ENCODE measurements around the gene TMX2. TPM values are rescaled to one million over a fixed set of nuclear protein-coding genes. Genes with fewer than 3 reads are reported as not detected.
A peak's percentile ranks its signal among the peaks of the same experiment; 100 is the strongest.

The TMX2 gene, protein sequence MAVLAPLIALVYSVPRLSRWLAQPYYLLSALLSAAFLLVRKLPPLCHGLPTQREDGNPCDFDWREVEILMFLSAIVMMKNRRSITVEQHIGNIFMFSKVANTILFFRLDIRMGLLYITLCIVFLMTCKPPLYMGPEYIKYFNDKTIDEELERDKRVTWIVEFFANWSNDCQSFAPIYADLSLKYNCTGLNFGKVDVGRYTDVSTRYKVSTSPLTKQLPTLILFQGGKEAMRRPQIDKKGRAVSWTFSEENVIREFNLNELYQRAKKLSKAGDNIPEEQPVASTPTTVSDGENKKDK
- 100 to 1,000 TPM in 1 of 4 donors, 10 to 100 TPM in 3; 43.4 to 152 (median 81.3) TPM for polyA plus RNA-seq
- long read RNA-seq, donor 1, transcript TMX2-201 (8 exons, 1,631 nt), result major isoform, 36 of 40 reads
- long read RNA-seq, donor 1, partial matches to known transcripts, result 0 of 40 reads
- long read RNA-seq, donor 1, other reads (novel, unspliced or antisense), result 0 of 40 reads
- long read RNA-seq, donor 2, transcript TMX2-201 (8 exons, 1,631 nt), result major isoform, 10 of 11 reads
- long read RNA-seq, donor 2, partial matches to known transcripts, result 0 of 11 reads
- long read RNA-seq, donor 2, other reads (novel, unspliced or antisense), result 0 of 11 reads
- long read RNA-seq, donor 3, transcript TMX2-201 (8 exons, 1,631 nt), result major isoform, 10 of 16 reads
- long read RNA-seq, donor 3, partial matches to known transcripts, result 0 of 16 reads
- long read RNA-seq, donor 3, other reads (novel, unspliced or antisense), result 0 of 16 reads
- long read RNA-seq, donor 4, partial matches to known transcripts, result 0 of 1 reads
- long read RNA-seq, donor 4, other reads (novel, unspliced or antisense), result 0 of 1 reads
- long read RNA-seq, donor 5, transcript TMX2-201 (8 exons, 1,631 nt), result major isoform, 5 of 37 reads
- long read RNA-seq, donor 5, partial matches to known transcripts, result 31 of 37 reads
- long read RNA-seq, donor 5, other reads (novel, unspliced or antisense), result 0 of 37 reads
- long read RNA-seq, donor 6, transcript TMX2-201 (8 exons, 1,631 nt), result major isoform, 19 of 24 reads
- long read RNA-seq, donor 6, partial matches to known transcripts, result 0 of 24 reads
- long read RNA-seq, donor 6, other reads (novel, unspliced or antisense), result 0 of 24 reads
- long read RNA-seq, donor 7, result 0 reads
- long read RNA-seq, donor 8, partial matches to known transcripts, result 0 of 1 reads
- long read RNA-seq, donor 8, other reads (novel, unspliced or antisense), result 0 of 1 reads
- long read RNA-seq, donor 9, partial matches to known transcripts, result 13 of 16 reads
- long read RNA-seq, donor 9, other reads (novel, unspliced or antisense), result 0 of 16 reads
- long read RNA-seq, donor 10, transcript TMX2-201 (8 exons, 1,631 nt), result major isoform, 27 of 33 reads
- long read RNA-seq, donor 10, partial matches to known transcripts, result 0 of 33 reads
- long read RNA-seq, donor 10, other reads (novel, unspliced or antisense), result 0 of 33 reads

DNA sequence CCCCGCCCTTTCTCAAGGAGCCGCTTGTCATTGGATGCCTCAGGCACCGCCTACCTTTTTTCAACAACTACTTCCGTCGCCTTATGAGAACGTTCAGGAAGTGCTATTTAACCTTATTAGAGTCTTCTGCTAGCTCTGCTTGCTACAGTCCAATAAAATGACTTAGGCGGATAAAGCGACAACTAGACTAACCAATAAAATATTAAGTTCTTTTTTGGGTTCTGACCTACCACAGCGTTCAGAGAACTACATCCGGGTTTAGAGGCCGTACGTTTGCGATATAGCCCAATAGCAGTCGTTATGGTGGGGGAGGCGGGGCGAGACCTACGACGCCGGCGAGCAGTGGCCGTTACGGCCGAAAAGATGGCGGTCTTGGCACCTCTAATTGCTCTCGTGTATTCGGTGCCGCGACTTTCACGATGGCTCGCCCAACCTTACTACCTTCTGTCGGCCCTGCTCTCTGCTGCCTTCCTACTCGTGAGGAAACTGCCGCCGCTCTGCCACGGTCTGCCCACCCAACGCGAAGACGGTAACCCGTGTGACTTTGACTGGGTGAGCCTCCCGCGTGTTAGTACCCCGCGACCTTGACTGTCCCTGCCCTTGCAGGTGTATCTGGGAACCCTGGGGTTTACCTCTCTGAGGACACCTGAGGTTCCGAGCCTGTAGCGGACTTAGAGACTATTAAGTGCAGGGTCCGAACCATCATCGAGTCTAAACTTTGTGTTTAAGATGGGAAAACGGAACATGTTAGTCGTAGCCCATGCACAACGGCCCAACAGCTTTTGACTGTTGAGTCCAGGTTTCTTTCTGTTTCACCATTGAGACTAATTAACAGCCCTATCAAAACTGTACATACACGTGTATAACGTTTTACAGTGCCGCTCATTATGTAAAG lies at the start of gene TMX2:
Gene TMX2, plus strand, starts transcription at position 338 of the 895 bp plus-strand sequence. Its CDS starts 26 bp downstream, at position 364.
- H3K4me3 ChIP-seq (ENCODE audit: low read depth in 1 of 3, low read length in 3 of 3), result peak within 1 kb of the TSS; percentile 87 to 100 (median 91)
- H3K27ac ChIP-seq (ENCODE audit: low read depth in 1 of 3, low read length in 2 of 3), result peak within 1 kb of the TSS; percentile 80 to 94 (median 89)
- DNase-seq, result peak; percentile 97 to 99
- WGBS, 3 donors, result 0 to 1% (median 0%) methylated on average over 52 to 53 of the region's 53 CpGs
- H3K4me1 ChIP-seq (ENCODE audit: control insufficient read depth in 3 of 3, insufficient read depth in 2 of 3, low read depth in 1 of 3, low read length in 2 of 3), result peaks cover 8 to 19% (median 11%) of the 10 kb centered on the region in 3 donors
- FAIRE-seq, result peak; percentile 97
- no peaks in the 10 kb centered on the region for H3K36me3 ChIP-seq (ENCODE audit: control insufficient read depth in 3 of 3, insufficient read depth in 2 of 3, low read depth in 1 of 3, low read length in 3 of 3)
- no peaks in the 10 kb centered on the region for H3K9me3 ChIP-seq (ENCODE audit: control insufficient read depth in 2 of 2, insufficient read depth in 1 of 2, low read depth in 1 of 2, low read length in 1 of 2)
- no peaks in the 10 kb centered on the region for H3K27me3 ChIP-seq (ENCODE audit: control insufficient read depth in 3 of 3, insufficient read depth in 3 of 3, low read length in 3 of 3)

- no peak overlapping the region for H3K4me3 ChIP-seq (ENCODE audit: low read depth in 1 of 3, low read length in 3 of 3)
- no peak for FAIRE-seq
- H3K27ac ChIP-seq (ENCODE audit: low read depth in 1 of 3, low read length in 2 of 3), result no peak overlapping the region
- H3K36me3 ChIP-seq (ENCODE audit: control insufficient read depth in 3 of 3, insufficient read depth in 2 of 3, low read depth in 1 of 3, low read length in 3 of 3), result peaks cover 4 to 26% (median 5%) of the 10 kb centered on the region in 3 donors
- H3K27me3 ChIP-seq (ENCODE audit: control insufficient read depth in 3 of 3, insufficient read depth in 3 of 3, low read length in 3 of 3), result no peaks in the 10 kb centered on the region
- peaks cover 0 to 12% (median 0%) of the 10 kb centered on the region in 3 donors for H3K4me1 ChIP-seq (ENCODE audit: control insufficient read depth in 3 of 3, insufficient read depth in 2 of 3, low read depth in 1 of 3, low read length in 2 of 3)
- no peak for DNase-seq
- WGBS, 3 donors, result 65 to 69% (median 68%) methylated on average over 4 of the region's 4 CpGs
- no peaks in the 10 kb centered on the region for H3K9me3 ChIP-seq (ENCODE audit: control insufficient read depth in 2 of 2, insufficient read depth in 1 of 2, low read depth in 1 of 2, low read length in 1 of 2)
Measured at GRCh38 chr11:57662893-57663292, 49.5 kb upstream of the TMX2 start.

DNA sequence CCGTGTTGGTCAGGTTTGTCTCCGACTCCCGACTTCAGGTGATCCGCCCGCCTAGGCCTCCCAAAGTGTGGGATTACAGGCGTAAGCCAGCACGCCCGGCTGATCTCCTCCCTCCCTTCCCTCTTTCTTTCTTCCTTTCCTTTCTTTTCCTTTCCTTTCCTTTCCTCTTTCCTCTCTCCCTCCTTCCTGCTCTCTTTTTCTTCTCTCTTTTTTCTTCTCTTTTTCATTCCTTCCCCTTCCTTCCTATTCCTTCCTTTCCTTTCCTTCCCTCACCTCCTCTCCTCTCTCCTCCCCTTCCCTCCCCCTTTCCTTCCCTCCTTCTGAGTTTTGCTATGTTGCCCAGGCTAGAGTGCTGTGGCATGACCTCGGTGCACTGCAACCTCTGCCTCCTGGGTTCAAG lies 48.4 kb upstream of the TMX2 start:
- H3K27ac ChIP-seq (ENCODE audit: low read depth in 1 of 3, low read length in 2 of 3), result no peak overlapping the region
- H3K4me3 ChIP-seq (ENCODE audit: low read depth in 1 of 3, low read length in 3 of 3), result no peak overlapping the region
- 84 to 85% (median 85%) methylated on average over 9 of the region's 9 CpGs for WGBS, 3 donors
- DNase-seq, result no peak
- H3K9me3 ChIP-seq (ENCODE audit: control insufficient read depth in 2 of 2, insufficient read depth in 1 of 2, low read depth in 1 of 2, low read length in 1 of 2), result no peaks in the 10 kb centered on the region
- peaks cover 0 to 5% (median 0%) of the 10 kb centered on the region in 3 donors for H3K4me1 ChIP-seq (ENCODE audit: control insufficient read depth in 3 of 3, insufficient read depth in 2 of 3, low read depth in 1 of 3, low read length in 2 of 3)
- peaks cover 4 to 26% (median 5%) of the 10 kb centered on the region in 3 donors for H3K36me3 ChIP-seq (ENCODE audit: control insufficient read depth in 3 of 3, insufficient read depth in 2 of 3, low read depth in 1 of 3, low read length in 3 of 3)
- no peaks in the 10 kb centered on the region for H3K27me3 ChIP-seq (ENCODE audit: control insufficient read depth in 3 of 3, insufficient read depth in 3 of 3, low read length in 3 of 3)
- no peak for FAIRE-seq

- no peaks in the 10 kb centered on the region for H3K27me3 ChIP-seq (ENCODE audit: control insufficient read depth in 3 of 3, insufficient read depth in 3 of 3, low read length in 3 of 3)
- FAIRE-seq, result no peak
- 0 to 1% (median 0%) methylated on average over 29 of the region's 29 CpGs for WGBS, 3 donors
- DNase-seq, result peak; percentile 98
- peaks cover 0 to 3% (median 1%) of the 10 kb centered on the region in 3 donors for H3K36me3 ChIP-seq (ENCODE audit: control insufficient read depth in 3 of 3, insufficient read depth in 2 of 3, low read depth in 1 of 3, low read length in 3 of 3)
- peak overlapping the region; percentile 91 to 99 (median 94) for H3K27ac ChIP-seq (ENCODE audit: low read depth in 1 of 3, low read length in 2 of 3)
- peak overlapping the region; percentile 49 to 94 (median 54) for H3K4me3 ChIP-seq (ENCODE audit: low read depth in 1 of 3, low read length in 3 of 3)
- no peaks in the 10 kb centered on the region for H3K9me3 ChIP-seq (ENCODE audit: control insufficient read depth in 2 of 2, insufficient read depth in 1 of 2, low read depth in 1 of 2, low read length in 1 of 2)
- H3K4me1 ChIP-seq (ENCODE audit: control insufficient read depth in 3 of 3, insufficient read depth in 2 of 3, low read depth in 1 of 3, low read length in 2 of 3), result peaks cover 3 to 5% (median 4%) of the 10 kb centered on the region in 3 donors
Measured at GRCh38 chr11:57667117-57667735, 45.2 kb upstream of the TMX2 start.

DNA sequence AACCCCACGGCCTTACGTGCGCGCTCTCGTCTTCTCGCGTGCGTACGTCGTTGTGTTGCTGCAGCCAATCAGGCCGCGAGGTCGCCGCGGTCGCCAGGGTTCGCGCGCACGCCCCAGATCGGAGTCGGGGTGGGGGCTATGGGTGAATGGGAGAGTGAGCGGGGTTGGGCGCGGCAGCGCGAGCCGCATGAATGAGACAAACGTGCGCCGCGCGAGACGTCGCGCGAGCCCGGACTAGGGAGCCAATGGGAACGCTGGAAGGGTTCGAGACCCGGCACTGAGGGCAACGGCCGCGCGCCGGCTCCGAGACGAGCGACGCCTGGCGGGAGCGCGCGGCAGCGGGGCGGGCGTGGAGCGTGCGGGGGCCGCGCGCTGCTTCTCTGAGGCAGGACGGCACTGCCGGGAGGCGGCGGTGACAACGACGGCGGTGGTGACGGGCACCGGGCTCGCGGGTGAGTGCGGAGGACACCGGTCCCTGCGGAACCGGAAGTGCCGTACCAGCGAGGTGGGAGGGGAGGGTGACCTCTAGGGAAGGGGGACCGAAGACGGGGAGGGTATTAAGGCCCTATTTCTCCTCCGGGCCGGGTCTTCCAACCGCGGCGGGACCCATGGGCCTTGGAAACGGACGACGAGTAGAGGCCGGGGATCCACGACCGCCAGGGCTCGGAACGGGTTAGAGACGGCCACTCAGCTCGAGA lies 44.5 kb upstream of the TMX2 start, which contains the start of gene ZDHHC5:
Gene ZDHHC5, plus strand, starts transcription at position 379 of the 698 bp plus-strand sequence. CDS start 4,977 bp downstream, outside the sequence.
- WGBS, 3 donors, result 0% methylated on average over 76 to 96 of the region's 96 CpGs
- Histone ChIP-seq H3K9me3 (ENCODE audit: control insufficient read depth in 2 of 2, insufficient read depth in 1 of 2, low read depth in 1 of 2, low read length in 1 of 2) (no peaks in the 10 kb centered on the region), H3K27ac (ENCODE audit: low read depth in 1 of 3, low read length in 2 of 3) (peak within 1 kb of the TSS; percentile 91 to 99 (median 94)), H3K27me3 (ENCODE audit: control insufficient read depth in 3 of 3, insufficient read depth in 3 of 3, low read length in 3 of 3) (no peaks in the 10 kb centered on the region), H3K4me1 (ENCODE audit: control insufficient read depth in 3 of 3, insufficient read depth in 2 of 3, low read depth in 1 of 3, low read length in 2 of 3) (peaks cover 3 to 6% (median 5%) of the 10 kb centered on the region in 3 donors), H3K36me3 (ENCODE audit: control insufficient read depth in 3 of 3, insufficient read depth in 2 of 3, low read depth in 1 of 3, low read length in 3 of 3) (peaks cover 2 to 4% (median 4%) of the 10 kb centered on the region in 3 donors), H3K4me3 (ENCODE audit: low read depth in 1 of 3, low read length in 3 of 3) (peak within 1 kb of the TSS; percentile 86 to 94 (median 87))
- no peak for FAIRE-seq
- DNase-seq, result peak; percentile 99 to 100

GRCh38 chr11:57668434-57668782 lies 44.0 kb upstream of the TMX2 start:
- Histone ChIP-seq H3K27me3 (ENCODE audit: control insufficient read depth in 3 of 3, insufficient read depth in 3 of 3, low read length in 3 of 3) (no peaks in the 10 kb centered on the region), H3K36me3 (ENCODE audit: control insufficient read depth in 3 of 3, insufficient read depth in 2 of 3, low read depth in 1 of 3, low read length in 3 of 3) (peaks cover 2 to 7% (median 5%) of the 10 kb centered on the region in 3 donors), H3K4me3 (ENCODE audit: low read depth in 1 of 3, low read length in 3 of 3) (peak overlapping the region; percentile 86 to 94 (median 87)), H3K27ac (ENCODE audit: low read depth in 1 of 3, low read length in 2 of 3) (peak overlapping the region; percentile 91 to 99 (median 94)), H3K4me1 (ENCODE audit: control insufficient read depth in 3 of 3, insufficient read depth in 2 of 3, low read depth in 1 of 3, low read length in 2 of 3) (peaks cover 3 to 6% (median 5%) of the 10 kb centered on the region in 3 donors), H3K9me3 (ENCODE audit: control insufficient read depth in 2 of 2, insufficient read depth in 1 of 2, low read depth in 1 of 2, low read length in 1 of 2) (no peaks in the 10 kb centered on the region)
- DNase-seq, result peak in 1 of 2 donors; percentile 42
- WGBS, 3 donors, result 0 to 1% (median 0%) methylated on average over 17 to 31 of the region's 31 CpGs
- no peak for FAIRE-seq

Measured in small intestine (tissue), 16 donors.